Measurements from ENCODE around the gene KRTAP5-2. TPM values are rescaled to one million over a fixed set of nuclear protein-coding genes. Genes with fewer than 3 reads are reported as not detected.

Gene KRTAP5-2
- total and polyA plus RNA-seq, 2 of the 4 experiments (the other 2 are of a cell fraction), result not detected

- no peak overlapping the region for H2BK120ac ChIP-seq (ENCODE audit: low read depth, low read length)
- 1% methylated on average over 40 of the region's 91 CpGs; no CpG with 5 or more reads in 1 of the 2 experiments for WGBS, 2 experiments (ENCODE audit: extremely low coverage in 2 of 2, insufficient read length in 1 of 2)
- H3K36me3 ChIP-seq (ENCODE audit: control insufficient read depth, insufficient read depth, low read length), result no peaks in the 10 kb centered on the region
- H3K18ac ChIP-seq (ENCODE audit: low read depth, low read length), result no peak overlapping the region
- H3K23ac ChIP-seq (ENCODE audit: low read depth, low read length), result no peak overlapping the region
- TF ChIP-seq POLR2A (IDR thresholded peaks at IDR 0.05; ENCODE audit: low read depth, low read length), result no peak; the same call in 1 of the 2 replicates
- no peak for TF ChIP-seq SMC3 (IDR thresholded peaks at IDR 0.05; ENCODE audit: low read depth, low read length)
- TF ChIP-seq MXI1 (IDR thresholded peaks at IDR 0.05; ENCODE audit: borderline replicate concordance, low read depth, low read length), result no peak
- no peak for TF ChIP-seq CHD1 (IDR thresholded peaks at IDR 0.05; ENCODE audit: low read depth, low read length)
- TF ChIP-seq FOS (IDR thresholded peaks at IDR 0.05; ENCODE audit: low read depth, low read length), result no peak
- no peak for TF ChIP-seq MAZ (IDR thresholded peaks at IDR 0.05; ENCODE audit: borderline replicate concordance, low read depth, low read length)
- H2BK5ac ChIP-seq (ENCODE audit: low read depth, low read length, poor library complexity, severe bottlenecking), result no peak overlapping the region
- no peaks in the 10 kb centered on the region for H3K9me3 ChIP-seq (ENCODE audit: control insufficient read depth, insufficient read depth, low read length)
- ChIA-PET POLR2A (ENCODE audit: unreplicated experiment) (no interaction called here), CTCF (interaction anchor here (4.4 kb wide), 1 partner anchor 26 kb away, joined by 30 read pairs; no protein-coding TSS in a partner anchor)
- H4K5ac ChIP-seq (ENCODE audit: low read depth, low read length), result no peak overlapping the region
- H2AK5ac ChIP-seq (ENCODE audit: low read depth, low read length), result no peak overlapping the region
- H3K9me1 ChIP-seq (ENCODE audit: insufficient read depth, low read length), result no peaks in the 10 kb centered on the region
- no peak overlapping the region for H2AK9ac ChIP-seq (replicated peaks; ENCODE audit: low read depth, low read length, poor library complexity)
- DNase-seq (no peak), ATAC-seq (ENCODE audit: low read depth) (no peak)
- BruUV-seq (replicated peaks), result no TSS peak
- H3K4ac ChIP-seq (ENCODE audit: low read depth, low read length), result no peak overlapping the region
- intact Hi-C loops (cut with micrococcal nuclease) (no loop called here), dilution Hi-C loops (cut with HindIII; ENCODE audit: low sequenced_read_pairs, unreplicated experiment) (no loop called here), in situ Hi-C loops (cut with MboI; ENCODE audit: low sequenced_read_pairs) (no loop called here)
- H2BK15ac ChIP-seq (ENCODE audit: low read depth, low read length), result no peak overlapping the region
- H3K27ac ChIP-seq (ENCODE audit: insufficient read depth, low read length), result no peak overlapping the region; the same call in 1 of the 2 replicates
- H3K79me1 ChIP-seq (ENCODE audit: low read depth in 1 of 2, low read length in 2 of 2), result peaks cover 11 to 26% of the 10 kb centered on the region in 2 experiments; a peak in 2 of 4 replicates
- peaks cover 24% of the 10 kb centered on the region for H3K27me3 ChIP-seq (ENCODE audit: control insufficient read depth, insufficient read depth, low read length)
- no peak overlapping the region for H2BK20ac ChIP-seq (ENCODE audit: low read depth, low read length)
- no peak overlapping the region for H3K56ac ChIP-seq (ENCODE audit: extremely low read depth, insufficient read depth, low read length)
- H4K8ac ChIP-seq (ENCODE audit: low read depth in 2 of 2, low read length in 2 of 2), result no peak overlapping the region
- peak overlapping the region; percentile 85 for H2AFZ ChIP-seq (replicated peaks; ENCODE audit: low read length, poor library complexity)
- H3K9ac ChIP-seq (ENCODE audit: low read depth, low read length), result no peak overlapping the region; the same call in 1 of the 2 replicates
- no peak overlapping the region for H3K14ac ChIP-seq (replicated peaks; ENCODE audit: low read depth, low read length)
- H3K4me2 ChIP-seq (ENCODE audit: low read depth, low read length), result no peak overlapping the region
- H3K4me3 ChIP-seq (ENCODE audit: insufficient read depth, low read depth, low read length), result peak overlapping the region; percentile 58
- H3K4me1 ChIP-seq (ENCODE audit: control insufficient read depth, insufficient read depth, low read length), result peaks cover 3% of the 10 kb centered on the region
- peaks cover 54% of the 10 kb centered on the region for H4K20me1 ChIP-seq (ENCODE audit: insufficient read depth, low read length)
- no peak overlapping the region; the same call in 1 of the 2 replicates for H4K91ac ChIP-seq (ENCODE audit: insufficient read depth, low read depth, low read length)
Measured at GRCh38 chr11:1571760-1572196, 26.3 kb downstream of the KRTAP5-2 start.
